Mesothelial cell of epicardium (in vitro differentiated cells): ENCODE data around the gene SPTY2D1. TPM values are rescaled to one million over a fixed set of nuclear protein-coding genes. Genes with fewer than 3 reads are reported as not detected.

Experiments used
- DNase-seq, 2 experiments: peaks; one replicate each; pipeline ENCODE4 v3.0.0; 2021; ENCODE audit warnings: low spot score in 2 of 2; ENCODE audit not compliant: unreplicated experiment in 2 of 2
- H3K27ac Mint-ChIP-seq: 2 replicates; pipeline ENCODE4 v1.8.0; 2021; ENCODE audit warnings: mixed read lengths
- H3K27me3 Mint-ChIP-seq: 2 replicates; pipeline ENCODE4 v1.8.0; 2021; ENCODE audit warnings: low read depth, mixed read lengths
- H3K36me3 Mint-ChIP-seq: 2 replicates; pipeline ENCODE4 v1.8.0; 2021; ENCODE audit warnings: mixed read lengths
- H3K4me1 Mint-ChIP-seq: 2 replicates; pipeline ENCODE4 v1.8.0; 2021; ENCODE audit warnings: mixed read lengths
- H3K4me3 Mint-ChIP-seq: 2 replicates; pipeline ENCODE4 v1.8.0; 2021; ENCODE audit warnings: mild to moderate bottlenecking, moderate library complexity, mixed read lengths
- H3K9me3 Mint-ChIP-seq: 2 replicates; pipeline ENCODE4 v1.8.0; 2021; ENCODE audit warnings: mixed read lengths
- CTCF ChIP-seq: fragments of 200-600 bp; sonication (generic); IDR thresholded peaks from one replicate; pipeline ENCODE4 v1.5.0; 2021; ENCODE audit warnings: antibody characterized with exemption; ENCODE audit not compliant: unreplicated experiment
- total RNA-seq: library from RNA; stranded (reverse); gene quantifications from 3 replicates; pipeline ENCODE4 v1.2.1, GENCODE V29; 2021

The SPTY2D1 gene
- total RNA-seq, 1 donor from 2014 or later: 23.0 TPM

- Mint-ChIP-seq H3K36me3 (peaks cover 7% of the 10 kb centered on the region), H3K27me3 (no peaks in the 10 kb centered on the region), H3K9me3 (no peaks in the 10 kb centered on the region), H3K4me3 (no peak overlapping the region), H3K4me1 (no peaks in the 10 kb centered on the region), H3K27ac (no peak overlapping the region)
- no peak for TF ChIP-seq CTCF
- DNase-seq: no peak
These were observed 52.3 kb downstream of the SPTY2D1 start for GRCh38 chr11:18581825-18582224.

- no peak overlapping the region for H3K4me3 Mint-ChIP-seq
- TF ChIP-seq CTCF: no peak
- no peaks in the 10 kb centered on the region for H3K27me3 Mint-ChIP-seq
- H3K9me3 Mint-ChIP-seq: no peaks in the 10 kb centered on the region
- H3K4me1 Mint-ChIP-seq: no peaks in the 10 kb centered on the region
- no peak for DNase-seq
- H3K36me3 Mint-ChIP-seq: peaks cover 10% of the 10 kb centered on the region
- H3K27ac Mint-ChIP-seq: no peak overlapping the region
These were observed 53.9 kb downstream of the SPTY2D1 start for GRCh38 chr11:18580113-18580766.

- H3K9me3 Mint-ChIP-seq: no peaks in the 10 kb centered on the region
- no peak for TF ChIP-seq CTCF
These were observed 55.1 kb downstream of the SPTY2D1 start for GRCh38 chr11:18578975-18579598.

GRCh38 chr11:18575361-18575760 is 58.8 kb downstream of the SPTY2D1 start:
- Mint-ChIP-seq H3K9me3 (no peaks in the 10 kb centered on the region), H3K4me3 (no peak overlapping the region), H3K27ac (no peak overlapping the region), H3K4me1 (no peaks in the 10 kb centered on the region), H3K36me3 (peaks cover 16% of the 10 kb centered on the region), H3K27me3 (no peaks in the 10 kb centered on the region)
- DNase-seq: no peak
- no peak for TF ChIP-seq CTCF

More at GRCh38 chr11:18578975-18579598, 55.1 kb downstream of the SPTY2D1 start:
- H3K36me3 Mint-ChIP-seq: peaks cover 10% of the 10 kb centered on the region
- DNase-seq: no peak
- no peaks in the 10 kb centered on the region for H3K4me1 Mint-ChIP-seq
- H3K4me3 Mint-ChIP-seq: no peak overlapping the region
- no peak overlapping the region for H3K27ac Mint-ChIP-seq
- H3K27me3 Mint-ChIP-seq: no peaks in the 10 kb centered on the region

GRCh38 chr11:18567081-18567480 is 67.1 kb downstream of the SPTY2D1 start:
- H3K36me3 Mint-ChIP-seq: peaks cover 6% of the 10 kb centered on the region
- H3K27me3 Mint-ChIP-seq: no peaks in the 10 kb centered on the region
- no peaks in the 10 kb centered on the region for H3K9me3 Mint-ChIP-seq
- DNase-seq: no peak
- no peak overlapping the region for H3K27ac Mint-ChIP-seq
- TF ChIP-seq CTCF: no peak
- H3K4me3 Mint-ChIP-seq: no peak overlapping the region
- H3K4me1 Mint-ChIP-seq: no peaks in the 10 kb centered on the region
